ENCODE data around the gene ACD.
A peak's percentile ranks its signal among the peaks of the same experiment; 100 is the strongest.

Gene ACD

DNA sequence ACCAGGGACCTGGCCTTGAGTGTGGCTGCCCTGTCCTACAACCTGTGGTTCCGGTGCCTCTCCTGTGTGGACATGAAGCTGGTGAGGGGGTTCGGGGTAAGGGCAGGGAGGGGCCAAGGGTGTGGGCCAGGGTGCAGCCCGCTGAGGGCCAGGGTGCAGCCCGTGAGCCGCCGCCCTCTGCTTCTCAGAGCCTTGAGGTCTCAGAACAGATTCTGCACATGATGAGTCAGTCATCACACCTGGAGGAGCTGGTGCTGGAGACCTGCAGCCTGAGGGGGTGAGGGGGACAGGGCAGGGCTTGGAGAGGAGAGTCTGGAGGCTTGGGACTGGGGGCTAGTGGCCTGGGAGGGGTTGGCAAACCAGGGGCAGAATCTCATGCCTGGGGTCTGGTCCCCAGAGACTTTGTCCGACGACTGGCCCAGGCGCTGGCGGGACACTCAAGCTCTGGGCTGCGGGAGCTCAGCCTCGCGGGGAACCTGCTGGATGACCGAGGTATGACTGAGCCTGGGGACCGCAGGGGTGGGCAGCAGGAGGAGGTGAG, 12.9 kb downstream of the ACD start:
- ATAC-seq (replicated peaks; ENCODE audit: extremely low read depth, poor library complexity, severe bottlenecking): no peak
- Mint-ChIP-seq H3K27me3 (no peaks in the 10 kb centered on the region), H3K4me3 (no peak overlapping the region), H3K9me3 (no peaks in the 10 kb centered on the region), H3K4me1 (peaks cover 17% of the 10 kb centered on the region), H3K27ac (ENCODE audit: low read depth) (peak overlapping the region; percentile 13), H3K36me3 (ENCODE audit: insufficient read depth) (peaks cover 18% of the 10 kb centered on the region)
- DNase-seq (ENCODE audit: low spot score in 2 of 2): no peak

DNA sequence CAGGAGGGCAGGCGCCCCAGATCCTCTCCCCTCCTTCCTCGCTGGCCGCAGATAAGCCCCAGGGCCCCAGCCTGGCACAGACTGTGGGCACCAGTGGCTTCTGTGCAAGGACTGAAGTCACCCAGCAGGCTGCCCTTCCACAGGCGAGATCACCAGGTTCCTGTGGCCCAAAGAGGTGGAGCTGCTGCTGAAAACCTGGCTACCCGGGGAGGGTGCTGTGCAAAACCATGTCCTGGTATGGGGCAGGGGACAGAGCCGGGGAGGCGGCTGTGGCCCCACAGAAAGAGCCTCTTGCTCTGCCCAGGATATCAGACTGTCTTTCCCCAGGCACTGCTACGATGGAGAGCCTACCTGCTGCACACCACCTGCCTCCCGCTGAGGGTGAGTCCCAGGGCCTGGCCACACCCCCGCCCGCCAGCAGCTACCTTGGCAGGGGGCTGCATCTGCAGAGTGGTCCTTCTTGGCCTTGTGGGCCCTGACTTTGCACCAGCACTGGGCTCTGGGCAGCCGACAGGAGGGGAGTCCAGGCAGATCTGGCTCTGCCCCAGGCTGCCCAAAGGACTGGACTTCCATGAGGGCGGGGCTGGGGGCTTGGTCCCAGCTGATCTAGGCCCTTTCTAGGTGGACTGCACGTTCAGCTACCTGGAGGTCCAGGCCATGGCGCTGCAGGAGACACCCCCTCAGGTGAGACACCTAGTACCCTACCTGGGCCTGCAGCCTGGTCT, 14.5 kb downstream of the ACD start:
- H3K4me1 Mint-ChIP-seq: peaks cover 8% of the 10 kb centered on the region
- H3K9me3 Mint-ChIP-seq: no peaks in the 10 kb centered on the region
- DNase-seq (ENCODE audit: low spot score in 2 of 2): no peak
- no peaks in the 10 kb centered on the region for H3K27me3 Mint-ChIP-seq
- peak overlapping the region; percentile 83 for H3K27ac Mint-ChIP-seq (ENCODE audit: low read depth)
- H3K4me3 Mint-ChIP-seq: peak overlapping the region; percentile 79
- ATAC-seq (replicated peaks; ENCODE audit: extremely low read depth, poor library complexity, severe bottlenecking): peak; percentile 17
- H3K36me3 Mint-ChIP-seq (ENCODE audit: insufficient read depth): peaks cover 16% of the 10 kb centered on the region

DNA sequence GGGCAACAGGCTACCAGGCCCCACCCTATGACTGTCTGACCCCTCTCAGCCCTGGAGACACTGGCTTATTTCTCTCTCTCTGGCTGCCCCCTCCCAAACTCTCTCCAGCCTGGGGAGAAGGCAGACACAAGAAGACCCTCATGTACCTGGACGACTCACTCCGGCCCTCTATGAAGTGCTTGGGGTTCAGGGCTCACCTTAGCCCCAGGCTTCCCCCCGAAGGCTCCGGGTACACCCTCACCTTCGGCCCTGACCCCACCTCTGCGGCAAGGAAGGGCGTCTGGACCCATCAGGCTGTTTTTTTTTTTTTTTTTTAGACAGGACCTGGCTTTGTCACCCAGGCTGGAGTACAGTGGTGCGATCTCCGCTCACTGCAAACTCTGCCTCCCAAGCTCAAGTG, 16.0 kb downstream of the ACD start:
- Mint-ChIP-seq H3K9me3 (no peaks in the 10 kb centered on the region), H3K4me3 (peak overlapping the region; percentile 79), H3K27me3 (no peaks in the 10 kb centered on the region), H3K27ac (ENCODE audit: low read depth) (no peak overlapping the region), H3K4me1 (no peaks in the 10 kb centered on the region), H3K36me3 (ENCODE audit: insufficient read depth) (peaks cover 18% of the 10 kb centered on the region)
- DNase-seq (ENCODE audit: low spot score in 2 of 2) (no peak), ATAC-seq (replicated peaks; ENCODE audit: extremely low read depth, poor library complexity, severe bottlenecking) (no peak)

DNA sequence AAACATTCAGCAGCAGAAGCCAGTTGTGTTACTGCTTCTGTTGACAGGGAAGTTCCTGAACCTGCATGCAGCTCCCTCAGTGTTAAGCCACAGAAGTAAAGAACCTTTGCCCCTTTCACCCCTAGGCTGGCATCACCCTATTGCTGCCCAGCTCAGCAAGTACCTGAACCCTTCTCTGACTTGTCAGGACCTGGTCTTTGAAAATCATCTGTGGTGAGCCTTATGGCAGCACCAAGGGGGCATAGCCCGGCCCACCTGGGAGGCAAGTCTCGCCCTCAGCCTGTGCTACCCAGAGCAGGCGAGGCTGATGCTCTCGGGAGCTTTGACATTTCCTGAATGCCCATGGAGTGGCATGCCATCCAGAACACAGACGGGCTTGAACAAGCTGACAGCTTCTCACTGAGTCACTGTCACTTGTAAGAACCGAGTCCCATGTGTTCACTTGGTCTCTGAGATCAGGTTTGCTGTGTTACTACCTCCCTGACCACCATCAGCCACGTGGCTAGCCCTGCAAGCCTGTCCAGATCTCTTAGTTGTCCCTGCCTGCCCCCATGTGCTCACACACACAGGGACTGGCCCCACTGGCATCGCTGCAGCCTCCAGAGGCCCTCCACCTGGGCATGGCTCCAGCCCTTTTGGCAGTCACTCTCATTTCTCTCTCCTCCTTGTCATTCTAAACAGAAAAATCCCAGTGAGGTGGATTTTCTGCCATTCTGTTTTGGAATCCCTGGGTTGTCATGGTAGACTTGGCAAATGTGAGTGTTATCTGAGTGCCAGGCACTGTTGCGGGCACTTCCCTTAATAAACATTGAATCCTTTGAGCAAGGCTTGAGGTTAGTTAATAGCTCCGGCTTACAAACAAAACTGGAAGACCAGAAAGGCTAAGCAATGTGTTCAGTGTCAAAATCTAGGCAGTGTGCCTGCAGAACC, 18.0 kb downstream of the ACD start:
- Mint-ChIP-seq H3K27me3 (no peaks in the 10 kb centered on the region), H3K9me3 (no peaks in the 10 kb centered on the region), H3K27ac (ENCODE audit: low read depth) (no peak overlapping the region), H3K36me3 (ENCODE audit: insufficient read depth) (peaks cover 33% of the 10 kb centered on the region), H3K4me3 (no peak overlapping the region), H3K4me1 (no peaks in the 10 kb centered on the region)
- no peak for ATAC-seq (replicated peaks; ENCODE audit: extremely low read depth, poor library complexity, severe bottlenecking)
- DNase-seq (ENCODE audit: low spot score in 2 of 2): no peak

DNA sequence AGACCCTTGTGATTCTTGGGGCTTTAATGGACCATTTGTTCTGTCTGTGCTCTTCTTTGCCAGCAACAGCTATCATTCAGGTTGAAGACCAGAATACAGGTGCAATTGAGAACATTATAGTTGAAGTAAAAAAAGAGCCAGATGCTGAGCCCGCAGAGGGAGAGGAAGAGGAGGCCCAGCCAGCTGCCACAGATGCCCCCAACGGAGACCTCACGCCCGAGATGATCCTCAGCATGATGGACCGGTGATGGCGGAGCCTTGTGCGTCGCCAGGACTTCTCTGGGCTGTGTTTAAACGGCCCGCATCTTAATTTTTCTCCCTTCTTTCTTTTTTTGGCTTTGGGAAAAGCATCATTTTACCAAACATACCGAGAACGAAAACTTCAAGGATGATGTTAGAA, 22.4 kb downstream of the ACD start:
- no peak overlapping the region for H3K4me3 Mint-ChIP-seq
- no peaks in the 10 kb centered on the region for H3K9me3 Mint-ChIP-seq
- no peaks in the 10 kb centered on the region for H3K4me1 Mint-ChIP-seq
- ATAC-seq (replicated peaks; ENCODE audit: extremely low read depth, poor library complexity, severe bottlenecking): no peak
- no peaks in the 10 kb centered on the region for H3K27me3 Mint-ChIP-seq
- peaks cover 56% of the 10 kb centered on the region for H3K36me3 Mint-ChIP-seq (ENCODE audit: insufficient read depth)
- DNase-seq (ENCODE audit: low spot score in 2 of 2): no peak
- no peak overlapping the region for H3K27ac Mint-ChIP-seq (ENCODE audit: low read depth)

DNA sequence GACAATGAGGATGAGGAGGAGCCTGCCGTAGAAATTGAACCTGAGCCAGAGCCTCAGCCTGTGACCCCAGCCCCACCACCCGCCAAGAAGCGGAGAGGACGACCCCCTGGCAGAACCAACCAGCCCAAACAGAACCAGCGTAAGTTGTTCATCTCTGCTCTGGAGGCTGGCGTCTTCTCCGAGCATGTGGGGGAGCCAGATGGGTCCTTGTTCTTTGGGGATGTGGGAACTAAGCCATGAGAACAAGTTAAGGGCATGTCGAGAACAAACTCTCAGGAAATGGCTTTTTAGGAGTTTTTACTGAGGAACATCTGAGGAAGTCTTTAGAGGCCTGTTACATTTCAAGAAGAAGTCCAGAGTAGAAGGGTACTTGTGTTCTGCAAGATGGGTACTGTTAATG, 23.3 kb downstream of the ACD start:
- H3K4me3 Mint-ChIP-seq: no peak overlapping the region
- no peaks in the 10 kb centered on the region for H3K4me1 Mint-ChIP-seq
- DNase-seq (ENCODE audit: low spot score in 2 of 2) (no peak), ATAC-seq (replicated peaks; ENCODE audit: extremely low read depth, poor library complexity, severe bottlenecking) (no peak)
- peaks cover 62% of the 10 kb centered on the region for H3K36me3 Mint-ChIP-seq (ENCODE audit: insufficient read depth)
- no peaks in the 10 kb centered on the region for H3K9me3 Mint-ChIP-seq
- H3K27me3 Mint-ChIP-seq: no peaks in the 10 kb centered on the region
- H3K27ac Mint-ChIP-seq (ENCODE audit: low read depth): no peak overlapping the region

DNA sequence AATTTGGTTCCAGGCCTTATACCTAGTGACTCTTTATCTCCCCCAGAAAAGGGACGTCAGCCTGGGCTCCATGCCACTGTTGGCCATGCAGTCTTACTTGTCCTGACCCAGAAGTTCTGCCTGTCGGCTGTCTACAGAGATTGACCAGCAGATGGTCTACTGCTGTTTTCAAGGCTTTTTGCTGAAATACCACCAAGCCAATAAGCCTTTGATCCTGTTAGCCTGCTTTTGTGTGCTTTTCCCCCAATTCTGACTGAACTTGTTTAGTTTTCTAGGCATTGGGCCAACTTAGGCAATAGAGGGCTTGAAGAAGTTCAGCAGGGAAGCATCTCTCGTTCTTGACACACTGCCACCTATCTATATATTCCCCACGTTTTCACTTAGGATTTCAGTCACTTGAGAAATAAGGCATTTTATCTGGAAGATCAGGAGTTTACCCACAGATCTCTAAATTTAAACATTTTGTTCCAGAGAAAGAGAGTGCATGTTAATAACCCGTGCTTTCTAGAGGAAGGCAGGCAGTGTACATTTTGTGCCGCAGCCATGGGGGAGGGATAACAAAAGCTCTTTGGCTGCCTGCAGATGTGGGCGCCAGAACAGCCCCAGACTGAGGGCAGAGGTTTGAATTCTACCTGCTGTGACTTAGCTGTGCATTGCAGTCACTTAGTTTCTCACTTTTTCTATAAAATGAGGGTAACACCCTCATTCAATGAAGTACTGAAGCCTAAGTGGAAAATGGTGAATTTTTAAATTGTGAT, 27.5 kb downstream of the ACD start:
- Mint-ChIP-seq H3K27ac (ENCODE audit: low read depth) (no peak overlapping the region), H3K9me3 (no peaks in the 10 kb centered on the region), H3K4me1 (no peaks in the 10 kb centered on the region), H3K27me3 (no peaks in the 10 kb centered on the region), H3K36me3 (ENCODE audit: insufficient read depth) (peaks cover 76% of the 10 kb centered on the region), H3K4me3 (no peak overlapping the region)
- DNase-seq (ENCODE audit: low spot score in 2 of 2) (no peak), ATAC-seq (replicated peaks; ENCODE audit: extremely low read depth, poor library complexity, severe bottlenecking) (no peak)

DNA sequence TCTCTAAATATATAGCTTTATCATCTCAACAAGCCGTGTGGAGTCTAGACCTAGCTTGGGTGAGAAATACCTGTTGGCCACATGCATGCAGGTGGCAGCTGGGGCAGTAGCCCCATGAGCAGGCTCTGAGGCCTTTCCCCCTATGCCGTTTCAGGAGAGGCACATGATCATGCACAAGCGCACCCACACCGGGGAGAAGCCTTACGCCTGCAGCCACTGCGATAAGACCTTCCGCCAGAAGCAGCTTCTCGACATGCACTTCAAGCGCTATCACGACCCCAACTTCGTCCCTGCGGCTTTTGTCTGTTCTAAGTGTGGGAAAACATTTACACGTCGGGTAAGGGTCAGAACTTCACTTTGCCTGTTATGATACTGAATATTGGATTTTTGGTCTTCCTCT, 31.8 kb downstream of the ACD start:
- Mint-ChIP-seq H3K36me3 (ENCODE audit: insufficient read depth) (peaks cover 73% of the 10 kb centered on the region), H3K27ac (ENCODE audit: low read depth) (no peak overlapping the region), H3K9me3 (no peaks in the 10 kb centered on the region), H3K4me3 (no peak overlapping the region), H3K4me1 (no peaks in the 10 kb centered on the region), H3K27me3 (no peaks in the 10 kb centered on the region)
- ATAC-seq (replicated peaks; ENCODE audit: extremely low read depth, poor library complexity, severe bottlenecking) (no peak), DNase-seq (ENCODE audit: low spot score in 2 of 2) (no peak)

DNA sequence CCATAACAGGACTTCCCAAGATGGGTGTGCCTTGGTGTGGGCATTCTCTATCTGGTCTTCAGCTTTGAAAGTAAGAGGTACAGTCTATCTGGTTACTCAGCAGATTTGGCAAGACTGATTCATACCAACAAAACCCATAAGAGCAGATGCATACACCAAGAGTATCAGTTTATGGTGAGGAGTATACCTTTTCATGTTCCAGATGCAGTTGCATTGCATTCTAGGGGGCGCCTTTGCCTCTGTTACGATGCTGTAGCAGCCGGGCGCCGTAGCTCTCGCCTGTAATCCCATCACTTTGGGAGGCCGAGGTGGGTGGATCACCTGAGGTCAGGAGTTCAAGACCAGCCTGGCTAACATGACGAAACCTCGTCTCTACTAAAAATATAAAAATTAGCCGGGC, 46.3 kb downstream of the ACD start:
- Mint-ChIP-seq H3K36me3 (ENCODE audit: insufficient read depth) (peaks cover 52% of the 10 kb centered on the region), H3K27me3 (no peaks in the 10 kb centered on the region), H3K27ac (ENCODE audit: low read depth) (peak overlapping the region; percentile 61), H3K9me3 (no peaks in the 10 kb centered on the region), H3K4me1 (no peaks in the 10 kb centered on the region), H3K4me3 (no peak overlapping the region)
- DNase-seq (ENCODE audit: low spot score in 2 of 2): no peak
- no peak for ATAC-seq (replicated peaks; ENCODE audit: extremely low read depth, poor library complexity, severe bottlenecking)

DNA sequence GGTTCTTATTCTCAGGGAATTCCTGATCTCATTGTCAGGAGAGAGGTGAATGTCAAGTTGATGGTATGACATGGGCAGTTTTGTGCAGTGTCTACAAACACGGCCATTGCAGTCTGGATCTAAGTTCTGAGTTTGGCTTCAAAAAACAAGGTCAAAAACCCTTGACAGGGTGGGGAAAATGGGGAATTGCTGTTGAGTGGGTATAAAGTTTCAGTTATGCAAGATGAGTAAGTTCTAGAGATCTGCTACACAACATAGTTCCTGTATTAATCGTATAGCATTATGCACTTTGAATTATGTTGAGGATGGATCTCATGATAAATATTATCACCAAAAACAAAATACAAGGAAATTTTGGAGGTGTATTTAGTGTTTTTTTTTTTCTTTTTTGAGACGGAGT, 51.7 kb downstream of the ACD start:
- Mint-ChIP-seq H3K27me3 (no peaks in the 10 kb centered on the region), H3K4me3 (no peak overlapping the region), H3K27ac (ENCODE audit: low read depth) (no peak overlapping the region), H3K4me1 (peaks cover 13% of the 10 kb centered on the region), H3K36me3 (ENCODE audit: insufficient read depth) (peaks cover 28% of the 10 kb centered on the region), H3K9me3 (no peaks in the 10 kb centered on the region)
- ATAC-seq (replicated peaks; ENCODE audit: extremely low read depth, poor library complexity, severe bottlenecking) (no peak), DNase-seq (ENCODE audit: low spot score in 2 of 2) (no peak)

Data from central memory CD8-positive, alpha-beta T cell (primary cell).